NCI-H1694 (cell line): ENCODE results near the gene GSDMA.
A peak's percentile ranks its signal among the peaks of the same experiment; 100 is the strongest.

Experiments used
- DNase-seq: peaks from one replicate; lab custom pipeline; 2025; lab: John Stamatoyannopoulos, UW

Gene GSDMA

DNA sequence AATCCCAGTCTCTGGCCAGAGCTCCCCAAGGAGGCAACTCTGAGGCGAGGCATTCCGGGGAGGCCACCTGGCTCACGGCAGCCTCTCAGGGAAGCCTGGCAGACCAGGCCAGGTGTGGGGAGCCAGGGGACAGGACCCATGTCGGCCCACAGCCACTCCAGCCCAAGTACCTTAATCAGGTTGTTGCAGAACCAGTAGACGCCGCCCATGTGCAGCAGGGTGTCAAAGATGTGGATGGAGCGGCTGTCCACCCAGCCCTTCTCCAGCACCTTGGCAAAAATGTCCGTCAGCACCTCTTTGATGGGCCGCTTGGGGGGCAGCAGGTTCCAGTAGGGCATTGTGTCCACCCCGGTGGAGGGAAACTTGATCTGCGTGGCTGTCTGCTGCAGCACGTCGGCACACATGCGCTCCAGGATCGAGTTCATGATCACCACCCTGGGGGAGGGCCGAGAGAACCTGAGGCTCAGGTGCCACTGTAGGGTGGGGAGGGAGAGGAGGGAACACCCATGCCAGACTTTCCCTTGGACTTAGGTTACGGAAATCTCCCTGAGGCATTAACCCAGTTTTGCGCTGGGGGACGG lies 60.2 kb downstream of the GSDMA start:
- DNase-seq: no peak

DNA sequence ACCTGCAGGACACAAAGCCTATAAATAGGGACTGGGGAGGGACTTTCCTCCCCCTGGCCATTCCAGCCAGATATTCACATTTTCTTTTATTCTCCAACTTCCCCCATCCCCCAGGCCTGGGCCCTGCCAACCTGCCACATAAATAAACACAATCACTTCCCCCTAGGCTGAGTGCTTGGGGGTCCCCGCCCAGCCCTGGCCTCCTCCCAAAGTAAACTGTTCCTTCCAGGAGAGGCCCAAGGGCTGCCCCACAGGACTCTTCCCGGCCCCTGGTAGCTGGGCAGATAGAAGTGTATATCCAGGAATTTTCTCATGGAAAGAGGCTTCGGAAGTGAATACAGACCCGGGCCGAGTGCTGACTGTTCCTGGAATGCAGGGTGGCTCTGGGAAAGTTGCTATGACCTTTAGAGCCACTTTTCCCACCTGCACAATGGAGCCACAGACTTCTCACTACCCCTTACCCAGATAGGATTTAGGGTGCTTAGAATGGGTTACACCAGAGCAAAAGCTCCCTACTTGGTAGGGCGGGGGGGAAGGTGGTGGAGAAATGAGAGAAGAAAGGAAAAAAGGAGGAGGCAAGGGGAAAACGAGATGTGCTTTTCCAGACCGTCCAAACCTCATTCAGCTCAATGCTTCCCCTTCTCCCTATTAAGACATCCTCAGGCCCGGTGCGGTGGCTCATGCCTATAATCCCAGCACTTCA lies 60.9 kb downstream of the GSDMA start:
- no peak for DNase-seq

DNA sequence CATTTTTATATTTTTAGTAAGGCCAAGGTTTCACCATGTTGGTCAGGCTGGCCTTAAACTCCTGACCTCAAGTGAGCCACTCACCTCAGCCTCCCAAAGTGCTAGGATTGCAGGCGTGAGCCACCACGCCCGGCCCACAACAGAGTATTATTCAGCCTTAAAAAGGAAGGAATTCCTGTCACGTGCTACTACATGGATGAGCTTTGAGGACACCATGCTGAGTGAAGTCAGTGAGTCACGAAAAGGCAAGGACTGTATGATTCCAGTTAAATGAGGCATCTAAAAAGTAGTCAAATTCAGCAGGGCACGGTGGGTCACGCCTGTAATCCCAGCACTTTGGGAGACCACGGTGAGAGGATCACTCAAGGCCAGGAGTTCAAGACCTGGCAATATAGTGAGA lies 62.1 kb downstream of the GSDMA start:
- DNase-seq: no peak

DNA sequence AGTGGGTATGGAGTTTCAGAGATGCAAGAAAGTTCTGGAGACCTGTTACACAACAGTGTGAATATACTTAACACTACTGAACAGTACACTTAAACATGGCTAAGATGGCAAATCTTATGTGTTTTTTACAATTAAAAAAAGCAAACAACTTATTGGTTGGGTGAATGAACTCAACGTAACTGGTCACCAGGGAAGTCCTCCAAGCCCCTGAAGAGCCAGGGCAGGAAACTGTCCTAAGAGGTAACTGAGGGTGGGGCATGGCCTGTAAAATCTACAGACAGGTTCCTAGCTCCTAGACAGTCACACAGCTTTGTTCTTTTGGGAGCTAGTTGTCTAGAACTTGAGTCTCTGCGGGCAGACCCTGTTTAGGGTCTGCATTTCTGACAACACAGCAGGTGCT lies 62.8 kb downstream of the GSDMA start:
- no peak for DNase-seq

DNA sequence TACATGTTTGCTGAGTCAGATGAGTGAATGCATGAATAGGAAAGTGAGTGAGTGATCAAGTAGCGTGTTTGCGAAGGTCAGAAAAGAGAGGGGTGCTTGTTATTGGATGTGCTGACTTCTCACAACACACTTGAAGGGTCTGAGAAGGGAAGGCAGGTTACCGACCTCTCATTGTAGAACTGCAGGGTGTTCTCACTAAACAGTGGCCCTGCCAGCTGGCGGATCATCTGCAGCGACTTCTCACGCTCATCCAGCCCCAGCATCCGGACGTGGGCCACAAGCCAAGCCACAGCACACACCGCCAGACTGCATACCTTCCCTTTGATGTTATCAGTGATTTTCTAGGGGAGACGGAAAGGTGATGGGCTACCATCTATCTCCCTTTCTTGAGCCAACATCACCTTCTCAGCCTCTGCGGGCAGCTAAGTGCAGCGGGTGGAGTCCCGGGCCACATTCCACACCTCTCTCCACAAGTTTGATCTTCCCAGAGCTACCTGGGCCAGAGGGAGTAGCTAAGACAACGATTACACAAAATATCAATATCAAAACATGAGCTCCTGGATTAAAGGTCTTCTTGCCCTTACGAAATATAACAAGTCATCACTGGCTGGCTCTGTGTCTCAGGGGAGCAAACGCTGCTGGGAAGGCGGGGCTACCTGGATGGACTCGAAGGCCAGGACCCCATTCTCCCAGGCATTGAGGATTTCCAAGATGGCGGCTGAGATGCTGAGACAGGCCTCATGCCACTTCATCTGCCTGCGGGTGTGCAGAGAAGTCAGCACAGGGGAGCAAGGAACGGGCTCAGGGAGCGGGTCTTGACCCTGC lies 63.4 kb downstream of the GSDMA start:
- DNase-seq: peak; percentile 65

DNA sequence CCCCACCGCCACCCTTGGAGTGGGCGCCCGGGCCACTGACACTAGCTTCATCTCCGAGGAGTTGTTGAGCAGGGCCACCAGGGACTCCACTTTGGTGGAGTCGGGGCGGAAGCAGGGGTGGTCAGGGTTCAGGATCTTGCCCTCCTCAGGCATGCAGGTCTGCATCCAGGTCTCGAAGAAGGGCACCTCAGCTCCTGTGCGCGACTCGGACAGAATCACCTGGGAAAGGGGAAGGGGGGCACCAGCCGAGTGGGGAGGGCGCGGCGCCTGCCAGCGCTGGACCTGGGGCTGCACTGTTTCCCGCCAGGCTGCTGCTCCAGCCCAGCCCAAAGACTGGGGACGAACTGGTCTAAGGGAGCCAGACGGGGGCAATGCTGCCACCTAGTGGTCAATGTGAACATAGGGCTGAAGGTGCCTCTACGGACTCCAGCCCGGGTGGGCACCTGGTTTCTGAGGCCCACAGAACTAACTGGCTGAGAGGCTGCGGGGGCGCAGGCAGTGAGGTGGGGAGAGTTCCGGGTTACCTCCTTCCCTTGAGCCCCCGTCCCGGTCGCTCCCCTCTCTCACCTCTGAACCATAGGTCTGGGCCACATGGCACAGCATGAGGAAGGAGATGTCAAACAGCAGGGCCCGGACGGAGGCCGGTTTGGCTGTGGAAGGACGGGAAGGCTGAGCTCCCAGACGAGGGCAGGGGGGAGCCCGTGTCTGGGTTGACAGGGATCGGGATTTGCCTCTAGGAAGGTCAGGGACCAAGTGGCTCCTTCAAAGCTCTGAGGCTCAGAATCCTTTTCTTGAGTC lies 64.2 kb downstream of the GSDMA start:
- DNase-seq: peak; percentile 78
